H1 (cell line): Measurements from ENCODE around the gene BRD9. TPM values are rescaled to one million over a fixed set of nuclear protein-coding genes. Genes with fewer than 3 reads are reported as not detected.

ENCODE experiments used
- CTCF ChIA-PET: fragments of 300-600 bp; sonication (Branson Sonifier 250); formaldehyde crosslinking; loops from one replicate; lab custom pipeline; 2021; ENCODE audit not compliant: partially characterized antibody; lab: Charles Lee
- POLR2A ChIA-PET: fragments of 300-600 bp; sonication (Branson Sonifier 250); formaldehyde crosslinking; loops from one replicate; lab custom pipeline; 2021; ENCODE audit warnings: inconsistent platforms; ENCODE audit not compliant: partially characterized antibody; lab: Charles Lee
- DNase-seq, 2 experiments: peaks; one replicate each; pipeline versions ENCODE4 v3.0.0 to v3.0.0-alpha.2; 2010 to 2022; ENCODE audit warnings: low spot score in 2 of 2, low read depth in 1 of 2, mixed read lengths in 1 of 2
- FAIRE-seq: peaks from 2 replicates; lab custom pipeline; 2011; peaks lifted over from hg19 to GRCh38; lab: Jason Lieb, UNC
- H2AFZ ChIP-seq: 2 replicates; pipeline ENCODE4 v1.8.1; 2012; ENCODE audit warnings: low read length, inconsistent platforms
- H2AK5ac ChIP-seq: 2 replicates; pipeline ENCODE4 v1.6.1; 2013; ENCODE audit warnings: low read depth, low read length
- H2BK120ac ChIP-seq: replicated peaks from 2 replicates; pipeline ENCODE3; 2013; ENCODE audit warnings: low read depth, low read length, inconsistent platforms
- H2BK12ac ChIP-seq: 2 replicates; pipeline ENCODE4 v1.6.1; 2013; ENCODE audit warnings: low read depth, low read length
- H2BK15ac ChIP-seq: 2 replicates; pipeline ENCODE4 v1.6.1; 2013; ENCODE audit warnings: low read length
- H2BK20ac ChIP-seq: 2 replicates; pipeline ENCODE4 v1.6.1; 2013; ENCODE audit warnings: low read length
- H2BK5ac ChIP-seq: 2 replicates; pipeline ENCODE4 v1.6.1; 2013; ENCODE audit warnings: low read depth, low read length
- H3K14ac ChIP-seq: 2 replicates; pipeline ENCODE4 v1.6.1; 2013; ENCODE audit warnings: inconsistent platforms; ENCODE audit not compliant: insufficient read length
- H3K18ac ChIP-seq: 2 replicates; pipeline ENCODE4 v1.6.1; 2013; ENCODE audit warnings: low read length; ENCODE audit errors: extremely low read depth
- H3K23ac ChIP-seq: 2 replicates; pipeline ENCODE4 v1.6.1; 2013; ENCODE audit warnings: inconsistent platforms; ENCODE audit not compliant: insufficient read length
- H3K23me2 ChIP-seq: 2 replicates; pipeline ENCODE4 v1.6.1; 2013; ENCODE audit warnings: low read depth, low read length
- H3K27ac ChIP-seq: 2 replicates; pipeline ENCODE4 v1.6.1; 2011; ENCODE audit warnings: low read depth, low read length, inconsistent platforms
- H3K27me3 ChIP-seq, 4 experiments: replicated peaks in 1 of 4; 1 replicate in 1 of 4; 2 replicates in 3 of 4; pipeline versions ENCODE4 v1.6.1 to v1.8.1; 2011 to 2013; ENCODE audit warnings: low read length in 3 of 4, mild to moderate bottlenecking in 3 of 4, inconsistent platforms in 2 of 4, mixed read lengths in 2 of 4, moderate library complexity in 1 of 4; ENCODE audit not compliant: control insufficient read depth in 3 of 4, insufficient read depth in 3 of 4; ENCODE audit errors: extremely low read depth in 1 of 4
- H3K36me3 ChIP-seq, 4 experiments: 2 replicates each; pipeline versions ENCODE4 v1.6.1 to v1.8.1; 2011 to 2013; ENCODE audit warnings: mild to moderate bottlenecking in 4 of 4, low read length in 3 of 4, moderate library complexity in 2 of 4, control low read depth in 1 of 4, inconsistent platforms in 1 of 4; ENCODE audit not compliant: insufficient read depth in 4 of 4, control insufficient read depth in 2 of 4
- H3K4ac ChIP-seq: replicated peaks from 2 replicates; pipeline ENCODE3; 2013; ENCODE audit warnings: low read length, low read depth, mixed read lengths, inconsistent platforms; ENCODE audit not compliant: insufficient read length
- H3K4me1 ChIP-seq, 4 experiments: replicated peaks in 1 of 4; 1 replicate in 1 of 4; 2 replicates in 3 of 4; pipeline versions ENCODE4 v1.6.1 to v1.8.1; 2011 to 2013; ENCODE audit warnings: low read length in 3 of 4, inconsistent platforms in 2 of 4, mixed read lengths in 1 of 4; ENCODE audit not compliant: insufficient read depth in 4 of 4, control insufficient read depth in 3 of 4
- H3K4me2 ChIP-seq, 2 experiments: 2 replicates each; pipeline versions ENCODE4 v1.6.1 to v1.8.1; 2011 to 2013; ENCODE audit warnings: low read depth in 2 of 2, low read length in 2 of 2, control low read depth in 1 of 2, inconsistent platforms in 1 of 2, mild to moderate bottlenecking in 1 of 2; ENCODE audit not compliant: insufficient read depth in 1 of 2
- H3K4me3 ChIP-seq, 4 experiments: fragments of 200-600, 300-600 bp in 1 of 4; sonication (generic), shearing (Covaris generic), sonication (Bioruptor Twin) in 1 of 4; 2 replicates each; pipeline versions ENCODE4 v1.5.1 to v1.8.1; 2011 to 2016; ENCODE audit warnings: low read length in 4 of 4, low read depth in 3 of 4, control low read depth in 2 of 4, inconsistent platforms in 2 of 4, mild to moderate bottlenecking in 2 of 4, mixed read lengths in 1 of 4, moderate library complexity in 1 of 4; ENCODE audit not compliant: insufficient read depth in 2 of 4; ENCODE audit errors: extremely low read depth in 1 of 4
- H3K56ac ChIP-seq: replicated peaks from 2 replicates; pipeline ENCODE3; 2013; ENCODE audit warnings: low read depth, mild to moderate bottlenecking, mixed read lengths, low read length, inconsistent platforms; ENCODE audit not compliant: insufficient read length
- H3K79me1 ChIP-seq: 2 replicates; pipeline ENCODE4 v1.6.1; 2013; ENCODE audit warnings: low read depth, low read length, control low read depth
- H3K79me2 ChIP-seq, 2 experiments: 2 replicates each; pipeline versions ENCODE4 v1.6.1 to v1.8.1; 2012 to 2013; ENCODE audit warnings: low read length in 2 of 2, mild to moderate bottlenecking in 2 of 2, inconsistent platforms in 1 of 2; ENCODE audit not compliant: insufficient read depth in 2 of 2, control insufficient read depth in 1 of 2
- H3K9ac ChIP-seq, 4 experiments: replicated peaks in 1 of 4; 1 replicate in 1 of 4; 2 replicates in 3 of 4; pipeline versions ENCODE4 v1.6.1 to v1.8.1; 2011 to 2013; ENCODE audit warnings: low read depth in 3 of 4, low read length in 3 of 4, control low read depth in 2 of 4, mild to moderate bottlenecking in 2 of 4, moderate library complexity in 2 of 4, inconsistent platforms in 1 of 4; ENCODE audit errors: extremely low read depth in 1 of 4
- H3K9me3 ChIP-seq, 2 experiments: 2 replicates each; pipeline versions ENCODE4 v1.6.1 to v1.8.1; 2012 to 2013; ENCODE audit warnings: mild to moderate bottlenecking in 2 of 2, moderate library complexity in 2 of 2, control low read depth in 1 of 2, inconsistent platforms in 1 of 2, low read depth in 1 of 2, low read length in 1 of 2, mixed read lengths in 1 of 2; ENCODE audit not compliant: insufficient read depth in 2 of 2
- H4K20me1 ChIP-seq, 2 experiments: replicated peaks in 1 of 2; 2 replicates each; pipeline versions ENCODE3 to v1.8.1; 2011 to 2013; ENCODE audit warnings: inconsistent platforms in 2 of 2, low read length in 2 of 2, mild to moderate bottlenecking in 1 of 2; ENCODE audit not compliant: insufficient read depth in 2 of 2, control insufficient read depth in 1 of 2
- H4K5ac ChIP-seq: 2 replicates; pipeline ENCODE4 v1.6.1; 2013; ENCODE audit warnings: low read length, low read depth, mixed read lengths, inconsistent platforms; ENCODE audit not compliant: insufficient read length
- H4K8ac ChIP-seq: 2 replicates; pipeline ENCODE4 v1.8.0; 2013; ENCODE audit warnings: mild to moderate bottlenecking, moderate library complexity, low read length, inconsistent platforms; ENCODE audit not compliant: insufficient read depth; ENCODE audit errors: extremely low read depth
- H4K91ac ChIP-seq: replicated peaks from 2 replicates; pipeline ENCODE3; 2013; ENCODE audit warnings: low read length, mixed read lengths, inconsistent platforms; ENCODE audit not compliant: insufficient read length
- ASH2L ChIP-seq: fragments of 200-600, 300-600 bp; sonication (generic); IDR thresholded peaks from one replicate; pipeline ENCODE4 v1.7.1; 2017; ENCODE audit warnings: low read length
- CBX5 ChIP-seq: fragments of 300-800, 300-1000 bp; sonication (generic); IDR thresholded peaks from 2 replicates; pipeline ENCODE4 v1.7.1; 2016; ENCODE audit warnings: antibody characterized with exemption, low read length, low read depth
- GTF2F1 ChIP-seq: IDR thresholded peaks from 2 replicates; pipeline ENCODE4 v1.6.1; 2012; ENCODE audit warnings: low read depth, low read length, improper control_type of control experiment, borderline replicate concordance
- JUND ChIP-seq: IDR thresholded peaks from 2 replicates; pipeline ENCODE4 v1.6.1; 2011; ENCODE audit warnings: mild to moderate bottlenecking, improper control_type of control experiment, low read length
- PHF8 ChIP-seq: fragments of 200-600 bp; sonication (generic); conservative IDR thresholded peaks from 2 replicates; pipeline ENCODE4 v1.7.1; 2012; ENCODE audit warnings: low read depth, mild to moderate bottlenecking, inconsistent platforms, low read length, moderate library complexity
- RFX5 ChIP-seq: IDR thresholded peaks from 2 replicates; pipeline ENCODE4 v1.6.1; 2011; ENCODE audit warnings: low read depth, low read length, improper control_type of control experiment, borderline replicate concordance
- RXRA ChIP-seq: IDR thresholded peaks from 2 replicates; pipeline ENCODE4 v1.6.1; 2011; ENCODE audit warnings: low read depth, mild to moderate bottlenecking, low read length, moderate library complexity; ENCODE audit not compliant: insufficient read depth
- WGBS, 2 experiments: shearing (Covaris generic) in 1 of 2; methylation state at CpG; one replicate each; pipeline versions ENCODE4 v1.1.6 to v1.1.7; 2013 to 2015; ENCODE audit warnings: low lambda C conversion rate in 2 of 2, mixed read lengths in 2 of 2, inconsistent platforms in 1 of 2, low coverage in 1 of 2, missing lambda C conversion rate in 1 of 2; ENCODE audit not compliant: insufficient replicate concordance in 2 of 2, insufficient coverage in 1 of 2, insufficient read length in 1 of 2; ENCODE audit errors: extremely low coverage in 1 of 2, missing lambda C conversion rate in 1 of 2; 5-methylcytosine and 5-hydroxymethylcytosine counted together
- polyA plus RNA-seq, 7 experiments: library from polyadenylated mRNA; depleted of rRNA in 3 of 7; stranded (reverse) in 5 of 7; unstranded in 2 of 7; fragments of >200 nt in 5 of 7; fragments of 200-250 nt in 2 of 7; gene quantifications; 1 replicate in 5 of 7; 2 replicates in 1 of 7; 4 replicates in 1 of 7; pipeline versions ENCODE4 v1.2.1 to v1.2.3, GENCODE V29; 2011 to 2013; ENCODE audit warnings: missing spikeins in 2 of 7, mixed read lengths in 2 of 7
- total RNA-seq: library from RNA; stranded (reverse); fragmentation: NEBNext Ultra II Directional; extraction: Animal tissue kit (Norgen Biotek cat#: 25700); gene quantifications from 2 replicates; pipeline ENCODE4 v1.2.1, GENCODE V29; 2021
- TF ChIP-seq, protein P1 (sequence below): IDR thresholded peaks from 2 replicates; pipeline ENCODE4 v1.6.1; 2011; ENCODE audit warnings: low read depth, mild to moderate bottlenecking, low read length; ENCODE audit not compliant: insufficient read depth

BRD9 gene
- total and polyA plus RNA-seq, 2 of the 8 experiments (the other 6 are each of a cell fraction or from before 2014, with no cell fraction given) = 9.3 to 49.4 TPM

- CTCF ChIA-PET = interaction anchor here (1.0 to 1.9 kb wide), 4 partner anchors 11 to 260 kb away, joined by 3 to 5 read pairs (median 4); no protein-coding TSS in a partner anchor
- FAIRE-seq = no peak
Measured at GRCh38 chr5:907366-907910, 14.8 kb upstream of the BRD9 start.

More at GRCh38 chr5:907366-907910, 14.8 kb upstream of the BRD9 start:
- no peak overlapping the region for H4K91ac ChIP-seq
- H3K27ac ChIP-seq = no peak overlapping the region
- POLR2A ChIA-PET = interaction anchor here (1.7 kb wide), 1 partner anchor 17 kb away, joined by 3 read pairs; no protein-coding TSS in a partner anchor
- no peak overlapping the region for H2BK5ac ChIP-seq
- no peak overlapping the region for H3K4me2 ChIP-seq
- no peak overlapping the region for H3K23ac ChIP-seq
- no peak overlapping the region for H4K5ac ChIP-seq
- H3K36me3 ChIP-seq = peaks cover 41 to 64% (median 59%) of the 10 kb centered on the region in 4 experiments
- H3K56ac ChIP-seq = no peak overlapping the region
- no peak overlapping the region for H3K9ac ChIP-seq
- WGBS, 2 experiments = 91% methylated on average over 7 of the region's 7 CpGs; no CpG with 5 or more reads in 1 of the 2 experiments
- no peaks in the 10 kb centered on the region for H3K27me3 ChIP-seq
- no peaks in the 10 kb centered on the region for H3K23me2 ChIP-seq
- 0 out of 4 replicates have a peak, but pooled peaks cover 0 to 2% of the 10 kb centered on the region in 2 experiments for H3K79me2 ChIP-seq
- H2BK20ac ChIP-seq = no peak overlapping the region
- H3K4ac ChIP-seq = no peak overlapping the region
- H3K18ac ChIP-seq = no peak overlapping the region
- TF ChIP-seq RFX5 (no peak), CBX5 (no peak), ASH2L (no peak), RXRA (no peak), JUND (no peak), PHF8 (no peak), GTF2F1 (no peak)
- TF ChIP-seq, protein P1, sequence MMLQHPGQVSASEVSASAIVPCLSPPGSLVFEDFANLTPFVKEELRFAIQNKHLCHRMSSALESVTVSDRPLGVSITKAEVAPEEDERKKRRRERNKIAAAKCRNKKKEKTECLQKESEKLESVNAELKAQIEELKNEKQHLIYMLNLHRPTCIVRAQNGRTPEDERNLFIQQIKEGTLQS = no peak
- no peak overlapping the region for H2BK120ac ChIP-seq
- no peak overlapping the region for H2AK5ac ChIP-seq
- H4K20me1 ChIP-seq = peaks cover 4 to 12% of the 10 kb centered on the region in 2 experiments
- H2BK15ac ChIP-seq = no peak overlapping the region
- no peak overlapping the region for H3K14ac ChIP-seq
- H3K79me1 ChIP-seq = peaks cover 2% of the 10 kb centered on the region
- no peak overlapping the region for H2BK12ac ChIP-seq
- no peaks in the 10 kb centered on the region for H3K9me3 ChIP-seq
- no peaks in the 10 kb centered on the region for H3K4me1 ChIP-seq
- H2AFZ ChIP-seq = no peak overlapping the region
- H3K4me3 ChIP-seq = no peak overlapping the region
- H4K8ac ChIP-seq = no peak overlapping the region
- DNase-seq = no peak
